Glutamatergic neuron (in vitro differentiated cells): ENCODE results near the gene DEFB129. TPM values are rescaled to one million over a fixed set of nuclear protein-coding genes. Genes with fewer than 3 reads are reported as not detected.

ENCODE experiments used
- DNase-seq: peaks from one replicate; pipeline ENCODE4 v3.0.0; 2022
- H3K27ac Mint-ChIP-seq: one replicate; pipeline ENCODE4 v1.8.0; 2020; ENCODE audit warnings: mild to moderate bottlenecking, mixed read lengths, inconsistent platforms; ENCODE audit not compliant: unreplicated experiment
- H3K27me3 Mint-ChIP-seq: one replicate; pipeline ENCODE4 v1.8.0; 2020; ENCODE audit warnings: mild to moderate bottlenecking, moderate library complexity, mixed read lengths, inconsistent platforms; ENCODE audit not compliant: unreplicated experiment
- H3K36me3 Mint-ChIP-seq: one replicate; pipeline ENCODE4 v1.8.0; 2020; ENCODE audit warnings: mild to moderate bottlenecking, mixed read lengths, inconsistent platforms; ENCODE audit not compliant: unreplicated experiment
- H3K4me1 Mint-ChIP-seq: one replicate; pipeline ENCODE4 v1.8.0; 2020; ENCODE audit warnings: mild to moderate bottlenecking, low read depth, mixed read lengths, inconsistent platforms; ENCODE audit not compliant: unreplicated experiment
- H3K4me3 Mint-ChIP-seq: one replicate; pipeline ENCODE4 v1.8.0; 2020; ENCODE audit warnings: mild to moderate bottlenecking, mixed read lengths, inconsistent platforms; ENCODE audit not compliant: unreplicated experiment
- H3K9me3 Mint-ChIP-seq: one replicate; pipeline ENCODE4 v1.8.0; 2020; ENCODE audit warnings: mild to moderate bottlenecking, moderate library complexity, mixed read lengths, inconsistent platforms; ENCODE audit not compliant: unreplicated experiment
- long read RNA-seq: library from polyadenylated mRNA; unstranded; transcript quantifications from one replicate; pipeline ENCODE4 v2.0.0, GENCODE V29; 2020; ENCODE audit not compliant: unreplicated experiment
- total RNA-seq: library from RNA; stranded (reverse); fragmentation: NEBNext Ultra II Directional; extraction: Animal tissue kit (Norgen Biotek cat#: 25700); gene quantifications from one replicate; pipeline ENCODE4 v1.2.1, GENCODE V29; 2021; ENCODE audit not compliant: unreplicated experiment
- TF ChIP-seq, protein P1 (sequence below): fragments of 200-600 bp; sonication (generic); IDR thresholded peaks from one replicate; pipeline ENCODE4 v1.5.0; 2021; ENCODE audit not compliant: partially characterized antibody, unreplicated experiment

Gene DEFB129, protein sequence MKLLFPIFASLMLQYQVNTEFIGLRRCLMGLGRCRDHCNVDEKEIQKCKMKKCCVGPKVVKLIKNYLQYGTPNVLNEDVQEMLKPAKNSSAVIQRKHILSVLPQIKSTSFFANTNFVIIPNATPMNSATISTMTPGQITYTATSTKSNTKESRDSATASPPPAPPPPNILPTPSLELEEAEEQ
- not detected for total RNA-seq
- long read RNA-seq: 0 reads

DNA sequence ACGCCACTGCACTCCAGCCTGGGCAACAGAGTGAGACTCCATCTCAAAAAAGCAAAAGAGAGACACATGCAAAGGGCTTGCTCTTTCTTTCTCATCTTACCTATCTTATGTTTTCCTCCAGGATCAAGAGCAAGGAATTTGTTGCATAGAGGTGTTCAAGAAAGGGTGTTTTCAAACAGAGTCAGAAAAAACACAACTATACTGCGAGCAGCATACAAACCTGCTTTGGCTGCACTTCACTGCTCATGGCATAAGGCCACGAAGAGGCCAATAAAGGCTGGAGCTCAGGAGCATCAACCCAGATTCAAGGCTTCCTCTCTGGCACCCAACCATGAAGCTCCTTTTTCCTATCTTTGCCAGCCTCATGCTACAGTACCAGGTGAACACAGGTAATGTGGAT is at the start of gene DEFB129:
DEFB129 (plus strand) TSS at position 301 of the 400 bp plus-strand sequence; CDS start at position 332, 31 bp downstream.
- TF ChIP-seq, protein P1, sequence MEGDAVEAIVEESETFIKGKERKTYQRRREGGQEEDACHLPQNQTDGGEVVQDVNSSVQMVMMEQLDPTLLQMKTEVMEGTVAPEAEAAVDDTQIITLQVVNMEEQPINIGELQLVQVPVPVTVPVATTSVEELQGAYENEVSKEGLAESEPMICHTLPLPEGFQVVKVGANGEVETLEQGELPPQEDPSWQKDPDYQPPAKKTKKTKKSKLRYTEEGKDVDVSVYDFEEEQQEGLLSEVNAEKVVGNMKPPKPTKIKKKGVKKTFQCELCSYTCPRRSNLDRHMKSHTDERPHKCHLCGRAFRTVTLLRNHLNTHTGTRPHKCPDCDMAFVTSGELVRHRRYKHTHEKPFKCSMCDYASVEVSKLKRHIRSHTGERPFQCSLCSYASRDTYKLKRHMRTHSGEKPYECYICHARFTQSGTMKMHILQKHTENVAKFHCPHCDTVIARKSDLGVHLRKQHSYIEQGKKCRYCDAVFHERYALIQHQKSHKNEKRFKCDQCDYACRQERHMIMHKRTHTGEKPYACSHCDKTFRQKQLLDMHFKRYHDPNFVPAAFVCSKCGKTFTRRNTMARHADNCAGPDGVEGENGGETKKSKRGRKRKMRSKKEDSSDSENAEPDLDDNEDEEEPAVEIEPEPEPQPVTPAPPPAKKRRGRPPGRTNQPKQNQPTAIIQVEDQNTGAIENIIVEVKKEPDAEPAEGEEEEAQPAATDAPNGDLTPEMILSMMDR: no peak
- no peaks in the 10 kb centered on the region for H3K36me3 Mint-ChIP-seq
- no peak within 1 kb of the TSS for H3K27ac Mint-ChIP-seq
- no peaks in the 10 kb centered on the region for H3K4me1 Mint-ChIP-seq
- H3K9me3 Mint-ChIP-seq: no peaks in the 10 kb centered on the region
- no peak within 1 kb of the TSS for H3K4me3 Mint-ChIP-seq
- H3K27me3 Mint-ChIP-seq: no peaks in the 10 kb centered on the region
- no peak for DNase-seq

- TF ChIP-seq, protein P1: no peak
- peaks cover 4% of the 10 kb centered on the region for H3K9me3 Mint-ChIP-seq
- no peak overlapping the region for H3K4me3 Mint-ChIP-seq
- H3K4me1 Mint-ChIP-seq: no peaks in the 10 kb centered on the region
- DNase-seq: no peak
- H3K36me3 Mint-ChIP-seq: peaks cover 10% of the 10 kb centered on the region
- no peak overlapping the region for H3K27ac Mint-ChIP-seq
- no peaks in the 10 kb centered on the region for H3K27me3 Mint-ChIP-seq
Observed at GRCh38 chr20:184288-184687, 42.8 kb upstream of the DEFB129 start.

GRCh38 chr20:187733-188132 is 39.3 kb upstream of the DEFB129 start:
- H3K27me3 Mint-ChIP-seq: no peaks in the 10 kb centered on the region
- H3K4me1 Mint-ChIP-seq: no peaks in the 10 kb centered on the region
- peaks cover 4% of the 10 kb centered on the region for H3K9me3 Mint-ChIP-seq
- no peak overlapping the region for H3K27ac Mint-ChIP-seq
- no peak for DNase-seq
- no peak overlapping the region for H3K4me3 Mint-ChIP-seq
- H3K36me3 Mint-ChIP-seq: peaks cover 10% of the 10 kb centered on the region
- TF ChIP-seq, protein P1: no peak

- Mint-ChIP-seq H3K9me3 (peaks cover 4% of the 10 kb centered on the region), H3K36me3 (peaks cover 4% of the 10 kb centered on the region), H3K4me1 (no peaks in the 10 kb centered on the region), H3K27me3 (no peaks in the 10 kb centered on the region), H3K27ac (no peak within 1 kb of the TSS), H3K4me3 (no peak within 1 kb of the TSS)
- no peak for DNase-seq
- TF ChIP-seq, protein P1: no peak
Observed at GRCh38 chr20:189611-190010, 37.4 kb upstream of the DEFB129 start, which contains the start of gene DEFB128. Gene DEFB128, minus strand, starts transcription at chr20:189711. Its CDS starts 88 bp downstream, at chr20:189623.

DNA sequence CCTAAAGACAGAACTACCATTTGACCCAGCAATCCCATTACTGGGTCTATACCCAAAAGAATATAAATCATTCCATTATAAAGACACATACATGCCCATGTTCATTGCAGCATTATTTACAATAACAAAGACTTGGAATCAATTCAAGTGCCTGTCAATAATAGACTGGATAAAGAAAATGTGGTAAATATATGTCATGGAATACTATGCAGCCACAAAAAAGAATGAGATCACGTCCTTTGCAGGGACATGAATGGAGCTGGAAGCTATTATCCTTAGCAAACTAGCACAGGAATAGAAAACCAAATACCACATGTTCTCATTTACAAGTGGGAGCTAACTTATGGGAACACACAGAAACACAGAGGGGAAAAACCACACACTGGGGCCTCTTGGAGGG is 28.8 kb upstream of the DEFB129 start:
- Mint-ChIP-seq H3K27ac (no peak overlapping the region), H3K27me3 (peaks cover 2% of the 10 kb centered on the region), H3K4me3 (no peak overlapping the region), H3K9me3 (peaks cover 1% of the 10 kb centered on the region), H3K4me1 (no peaks in the 10 kb centered on the region), H3K36me3 (no peaks in the 10 kb centered on the region)
- no peak for DNase-seq
- TF ChIP-seq, protein P1: no peak
